DMS153 treated with DMSO at 0.1 percent for 48 hours (cell line): Measurements from ENCODE around the gene FLT3.
"Not testable (repeated sequence)": the region's sequence is repeated elsewhere in the genome, so short reads cannot be mapped to it uniquely, and the experiment has no call there.

Experiments
- DNase-seq: peaks from one replicate; lab custom pipeline; 2025; ENCODE audit not compliant: unreplicated experiment; lab: John Stamatoyannopoulos, UW

Gene FLT3

GRCh38 chr13:28101886-28102285 lies 1.5 kb upstream of the FLT3 start:
- not testable (repeated sequence) for DNase-seq

- DNase-seq = no peak
These were observed 803 bp downstream of the FLT3 start for GRCh38 chr13:28099396-28100149.

- DNase-seq = no peak
These were observed 2.9 kb downstream of the FLT3 start for GRCh38 chr13:28097503-28097902.

GRCh38 chr13:28094306-28094705 lies 6.1 kb downstream of the FLT3 start:
- DNase-seq = no peak

GRCh38 chr13:28093881-28094280 lies 6.5 kb downstream of the FLT3 start:
- no peak for DNase-seq

GRCh38 chr13:28092431-28092830 lies 7.9 kb downstream of the FLT3 start:
- DNase-seq = no peak

- DNase-seq = no peak
These were observed 11.3 kb downstream of the FLT3 start for GRCh38 chr13:28089065-28089464.

GRCh38 chr13:28077820-28078219 lies 22.6 kb downstream of the FLT3 start:
- DNase-seq = not testable (repeated sequence)

GRCh38 chr13:28077231-28077630 lies 23.1 kb downstream of the FLT3 start:
- no peak for DNase-seq

GRCh38 chr13:28071424-28071823 lies 29.0 kb downstream of the FLT3 start:
- no peak for DNase-seq

GRCh38 chr13:28067491-28067890 lies 32.9 kb downstream of the FLT3 start:
- DNase-seq = no peak

GRCh38 chr13:28058866-28059613 lies 41.3 kb downstream of the FLT3 start:
- no peak for DNase-seq

- DNase-seq = no peak
These were observed 43.2 kb downstream of the FLT3 start for GRCh38 chr13:28056970-28057712.

GRCh38 chr13:28056426-28056825 lies 44.0 kb downstream of the FLT3 start:
- no peak for DNase-seq

GRCh38 chr13:28055357-28055756 lies 45.0 kb downstream of the FLT3 start:
- DNase-seq = no peak

GRCh38 chr13:28052945-28053344 lies 47.4 kb downstream of the FLT3 start:
- no peak for DNase-seq

GRCh38 chr13:28049880-28050875 lies 50.2 kb downstream of the FLT3 start:
- no peak for DNase-seq

- no peak for DNase-seq
These were observed 51.2 kb downstream of the FLT3 start for GRCh38 chr13:28049215-28049614.

GRCh38 chr13:28048768-28049167 lies 51.6 kb downstream of the FLT3 start:
- DNase-seq = no peak

GRCh38 chr13:28047757-28048388 lies 52.5 kb downstream of the FLT3 start:
- no peak for DNase-seq
